ENCODE data around the gene GAGE13.
"Not testable (repeated sequence)": the region's sequence is repeated elsewhere in the genome, so short reads cannot be mapped to it uniquely, and the experiment has no call there.

The GAGE13 gene

DNA sequence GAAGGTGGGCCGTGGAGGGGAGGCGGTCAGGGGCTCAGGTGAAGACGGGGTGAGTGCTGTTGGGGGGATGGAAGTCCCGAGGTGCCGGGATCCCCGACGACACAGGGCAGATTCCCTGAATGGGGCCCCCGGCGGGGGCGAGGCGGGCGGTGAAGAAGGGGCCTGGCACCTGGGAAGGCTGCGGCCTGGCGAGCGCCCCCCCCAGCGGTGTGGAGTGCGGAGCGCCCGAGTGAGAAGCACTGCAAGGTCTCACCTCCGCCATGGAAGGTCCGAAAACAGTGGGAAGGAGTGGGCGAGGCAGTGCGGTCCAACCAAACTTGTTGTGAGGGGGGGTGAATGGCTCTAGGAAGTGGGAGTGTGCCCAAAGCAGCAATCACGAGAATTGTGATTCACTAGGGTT is 10.1 kb downstream of the GAGE13 start:
- DNase-seq, result not testable (repeated sequence)

GRCh38 chrX:49344496-49345175 is 13.3 kb downstream of the GAGE13 start:
- DNase-seq, result not testable (repeated sequence)

DNA sequence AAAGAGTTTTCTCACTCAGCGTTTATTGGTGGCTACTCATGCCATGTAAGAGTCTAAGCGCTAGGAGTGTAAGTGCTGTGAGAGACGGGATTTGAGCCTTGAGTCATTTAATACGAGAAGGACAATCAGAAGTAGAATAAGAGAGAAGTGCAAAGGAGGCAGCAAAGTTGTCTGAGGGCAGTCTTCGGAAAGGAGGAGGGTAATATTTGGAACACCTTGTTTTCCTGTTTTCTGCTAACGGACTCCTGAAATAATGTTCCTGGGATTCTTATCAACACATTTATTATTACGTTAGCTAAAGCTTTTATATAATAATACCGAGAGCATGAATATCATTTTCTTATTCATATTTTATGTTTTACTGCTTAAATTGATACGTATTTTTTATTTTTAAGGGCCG is 14.0 kb downstream of the GAGE13 start:
- not testable (repeated sequence) for DNase-seq

DNA sequence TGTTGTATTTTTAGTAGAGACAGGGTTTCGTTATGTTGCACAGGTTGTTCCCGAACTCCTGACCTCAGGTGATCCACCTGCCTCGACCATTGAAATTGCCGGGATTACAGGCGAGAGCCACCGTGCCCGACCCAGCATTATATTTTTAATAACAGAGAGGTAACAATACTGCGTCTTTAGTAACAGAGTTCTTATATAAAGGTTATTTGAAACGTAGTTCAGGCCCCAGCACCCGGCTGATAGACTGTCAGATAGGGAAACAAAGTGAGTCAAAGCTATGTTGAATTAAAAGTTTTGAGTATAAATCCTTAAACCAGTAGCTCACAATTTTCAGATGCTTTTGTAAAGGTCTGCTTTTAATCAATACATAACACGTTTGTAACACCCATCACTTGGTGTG is 14.8 kb downstream of the GAGE13 start:
- not testable (repeated sequence) for DNase-seq
